GM06990 (cell line): Measurements from ENCODE around the gene PRSS48.
"Not testable (repeated sequence)": the region's sequence is repeated elsewhere in the genome, so short reads cannot be mapped to it uniquely, and the experiment has no call there.

Experiments
- DNase-seq: peaks from one replicate; pipeline ENCODE4 v3.0.0-alpha.2; 2011; ENCODE audit not compliant: insufficient read length; ENCODE audit errors: extremely low read depth
- H3K27me3 ChIP-seq: replicated peaks from 2 replicates; pipeline ENCODE4 v1.6.0; 2011; ENCODE audit warnings: low read length; ENCODE audit not compliant: control insufficient read depth, insufficient read depth
- H3K36me3 ChIP-seq: 2 replicates; pipeline ENCODE4 v1.5.1; 2011; ENCODE audit warnings: low read length; ENCODE audit not compliant: control insufficient read depth, insufficient read depth
- H3K4me3 ChIP-seq: replicated peaks from 2 replicates; pipeline ENCODE4 v1.5.1; 2011; ENCODE audit warnings: low read depth, mild to moderate bottlenecking, control low read depth, low read length
- CTCF ChIP-seq: IDR thresholded peaks from 2 replicates; pipeline ENCODE4 v1.5.1; 2011; ENCODE audit warnings: low read length, control low read depth, mild to moderate bottlenecking, inconsistent platforms; ENCODE audit not compliant: insufficient read depth, poor library complexity, severe bottlenecking

PRSS48 gene

DNA sequence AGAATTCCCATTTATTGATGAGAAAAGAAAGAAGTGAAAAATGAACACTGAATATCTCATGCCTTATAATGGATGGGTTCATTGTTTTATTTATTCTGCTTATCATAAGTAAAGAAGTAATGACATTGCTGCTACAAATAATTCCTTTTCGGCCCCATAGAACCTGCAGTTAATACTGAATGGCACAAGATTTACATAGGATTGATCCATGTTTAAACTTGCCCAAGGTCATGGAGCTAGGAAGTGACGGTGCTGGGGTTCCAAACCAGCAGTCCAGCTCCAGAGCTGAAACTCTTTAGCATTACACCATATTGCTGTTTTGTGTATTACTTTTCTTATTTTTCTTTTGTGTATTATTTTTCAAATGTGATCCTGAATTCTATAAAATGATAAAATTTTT lies 30.2 kb upstream of the PRSS48 start:
- Histone ChIP-seq H3K4me3 (no peak overlapping the region), H3K27me3 (no peaks in the 10 kb centered on the region), H3K36me3 (no peaks in the 10 kb centered on the region)
- no peak for TF ChIP-seq CTCF
- no peak for DNase-seq

DNA sequence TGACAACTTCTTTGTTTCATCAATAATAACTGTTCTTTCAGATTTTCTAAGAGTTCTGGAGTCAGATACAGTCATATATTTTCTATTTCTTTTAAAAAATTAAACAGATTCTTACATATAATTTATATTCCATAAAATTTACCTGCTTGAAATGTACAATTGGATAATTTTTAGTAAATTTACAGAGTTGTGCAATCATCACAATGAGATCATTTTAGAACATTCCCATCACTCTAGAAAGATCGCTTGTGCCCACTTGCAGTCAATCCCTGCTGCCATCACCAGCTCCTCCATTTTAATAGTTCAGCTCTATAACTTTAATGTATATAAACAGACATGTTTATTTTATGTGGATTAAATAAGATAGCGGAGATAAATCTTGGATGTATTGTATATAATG lies 29.6 kb upstream of the PRSS48 start:
- H3K36me3 ChIP-seq, result no peaks in the 10 kb centered on the region
- TF ChIP-seq CTCF, result no peak
- DNase-seq, result no peak
- no peaks in the 10 kb centered on the region for H3K27me3 ChIP-seq
- H3K4me3 ChIP-seq, result no peak overlapping the region

GRCh38 chr4:151248519-151248918 lies 28.4 kb upstream of the PRSS48 start:
- Histone ChIP-seq H3K36me3 (no peaks in the 10 kb centered on the region), H3K4me3 (no peak overlapping the region), H3K27me3 (no peaks in the 10 kb centered on the region)
- DNase-seq, result no peak
- no peak for TF ChIP-seq CTCF

- no peak for TF ChIP-seq CTCF
- no peak for DNase-seq
- no peaks in the 10 kb centered on the region for H3K27me3 ChIP-seq
- no peak overlapping the region for H3K4me3 ChIP-seq
- no peaks in the 10 kb centered on the region for H3K36me3 ChIP-seq
Measured at GRCh38 chr4:151250706-151251105, 26.3 kb upstream of the PRSS48 start.

- no peak overlapping the region for H3K4me3 ChIP-seq
- no peaks in the 10 kb centered on the region for H3K36me3 ChIP-seq
- no peaks in the 10 kb centered on the region for H3K27me3 ChIP-seq
- DNase-seq, result no peak
- no peak for TF ChIP-seq CTCF
Measured at GRCh38 chr4:151251603-151252304, 25.2 kb upstream of the PRSS48 start.

- not testable (repeated sequence) for H3K4me3 ChIP-seq, H3K27me3 ChIP-seq, DNase-seq, H3K36me3 ChIP-seq
Measured at GRCh38 chr4:151255226-151255625, 21.7 kb upstream of the PRSS48 start.

- not testable (repeated sequence) for H3K27me3 ChIP-seq, H3K4me3 ChIP-seq
Measured at GRCh38 chr4:151255680-151256079, 21.3 kb upstream of the PRSS48 start.

More at GRCh38 chr4:151255680-151256079, 21.3 kb upstream of the PRSS48 start:
- not testable (repeated sequence) for DNase-seq, H3K36me3 ChIP-seq
